Renal pelvis (tissue), 4 donors: ENCODE data around the gene CTNNA3. TPM values are rescaled to one million over a fixed set of nuclear protein-coding genes. Genes with fewer than 3 reads are reported as not detected.
A peak's percentile ranks its signal among the peaks of the same experiment; 100 is the strongest.
"Not testable (repeated sequence)": the region's sequence is repeated elsewhere in the genome, so short reads cannot be mapped to it uniquely, and the experiment has no call there.

Source experiments
- DNase-seq: peaks from one replicate; pipeline ENCODE4 v3.0.0-alpha.2; 2013
- polyA plus RNA-seq, 3 donors: library from polyadenylated mRNA; unstranded; fragments of 120-200 nt; gene quantifications; one replicate each; pipeline ENCODE4 v1.2.1, GENCODE V29; 2013; ENCODE audit not compliant: insufficient read length in 3 of 3

Gene CTNNA3
- polyA plus RNA-seq, 3 donors: 2.8 to 4.2 (median 4.1) TPM

DNA sequence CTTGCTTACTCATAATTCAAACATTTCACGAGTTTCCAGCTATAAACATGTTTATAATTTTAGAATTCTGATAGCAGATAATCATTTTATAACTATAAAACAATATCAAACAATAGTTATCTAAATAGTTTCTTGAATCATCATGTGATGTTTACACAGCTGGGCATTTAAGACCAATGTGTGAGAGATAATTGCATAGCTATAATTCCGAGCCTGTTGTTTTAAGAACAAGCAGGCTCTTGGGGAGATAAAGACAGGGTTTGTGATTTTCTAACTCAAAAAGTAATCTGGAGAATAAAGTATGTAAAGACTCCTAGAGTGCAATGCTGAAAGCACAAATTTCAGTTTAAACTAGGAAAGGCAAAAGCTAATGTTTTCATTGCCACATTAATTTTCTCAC, 439.0 kb downstream of the CTNNA3 start:
- DNase-seq: peak; percentile 10

DNA sequence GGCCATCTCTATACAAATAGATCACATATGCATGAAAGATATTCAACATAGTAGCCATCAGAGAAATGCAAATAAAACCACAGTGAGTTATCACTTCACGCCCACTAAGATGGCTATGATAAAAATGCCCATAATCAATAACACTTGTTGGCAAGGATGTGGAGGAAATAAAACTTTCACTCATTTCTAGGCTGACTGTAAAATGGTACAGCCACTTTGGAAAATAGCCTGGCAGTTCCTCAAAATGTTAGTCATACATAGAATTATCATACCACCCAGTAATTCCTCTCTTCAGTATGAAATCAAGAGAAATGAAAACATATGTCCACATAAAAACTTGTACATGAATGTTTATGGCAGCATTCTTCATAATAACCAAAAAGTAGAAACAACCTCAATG, 445.3 kb downstream of the CTNNA3 start:
- DNase-seq: no peak

DNA sequence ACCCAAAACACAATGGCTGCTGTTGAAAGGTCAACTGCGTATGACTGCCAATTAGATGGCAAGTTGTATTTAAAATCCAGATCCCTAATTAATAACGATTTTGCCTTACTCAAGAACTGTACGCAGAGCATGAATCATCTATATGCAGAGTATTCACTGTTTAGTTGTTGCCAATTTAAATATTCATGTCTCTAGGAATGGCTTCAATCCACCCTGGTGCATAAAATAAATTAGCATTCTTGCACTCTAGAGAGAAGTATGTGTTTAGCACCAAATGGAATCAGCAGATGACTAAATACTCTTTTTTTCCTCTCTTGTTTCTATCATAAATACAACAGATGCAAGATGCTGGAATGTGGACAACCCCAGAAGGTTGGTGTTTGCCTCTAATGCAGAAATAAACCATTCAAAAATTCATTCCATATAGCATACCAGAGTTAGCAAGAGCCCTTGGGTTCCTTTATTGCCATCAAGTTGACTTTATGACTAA, 449.9 kb downstream of the CTNNA3 start:
- no peak for DNase-seq

- DNase-seq: no peak
These were observed 453.5 kb downstream of the CTNNA3 start for GRCh38 chr10:67242528-67242927.

GRCh38 chr10:67241451-67241850, 454.5 kb downstream of the CTNNA3 start:
- DNase-seq: no peak

- no peak for DNase-seq
These were observed 456.0 kb downstream of the CTNNA3 start for GRCh38 chr10:67239864-67240497.

DNA sequence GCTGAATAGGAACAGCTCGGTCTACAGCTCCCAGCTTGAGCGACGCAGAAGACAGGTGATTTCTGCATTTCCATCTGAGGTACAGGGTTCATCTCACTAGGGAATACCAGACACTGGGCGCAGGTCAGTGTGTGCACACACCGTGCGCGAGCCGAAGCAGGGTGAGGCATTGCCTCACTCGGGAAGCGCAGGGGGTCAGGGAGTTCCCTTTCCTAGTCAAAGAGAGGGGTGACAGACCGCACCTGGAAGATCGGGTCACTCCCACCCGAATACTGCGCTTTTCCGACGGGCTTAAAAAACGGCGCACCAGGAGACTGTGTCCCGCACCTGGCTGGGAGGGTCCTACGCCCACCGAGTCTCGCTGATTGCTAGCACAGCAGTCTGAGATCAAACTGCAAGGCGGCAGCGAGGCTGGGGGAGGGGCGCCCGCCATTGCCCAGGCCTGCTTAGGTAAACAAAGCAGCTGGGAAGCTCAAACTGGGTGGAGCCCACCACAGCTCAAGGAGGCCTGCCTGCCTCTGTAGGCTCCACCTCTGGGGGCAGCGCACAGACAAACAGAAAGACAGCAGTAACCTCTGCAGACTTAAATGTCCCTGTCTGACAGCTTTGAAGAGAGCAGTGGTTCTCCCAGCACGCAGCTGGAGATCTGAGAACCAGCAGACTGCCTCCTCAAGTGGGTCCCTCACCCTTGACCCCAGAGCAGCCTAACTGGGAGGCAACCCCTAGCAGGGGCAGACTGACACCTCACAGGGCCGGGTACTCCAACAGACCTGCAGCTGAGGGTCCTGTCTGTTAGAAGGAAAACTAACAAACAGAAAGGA, 465.1 kb downstream of the CTNNA3 start:
- not testable (repeated sequence) for DNase-seq

DNA sequence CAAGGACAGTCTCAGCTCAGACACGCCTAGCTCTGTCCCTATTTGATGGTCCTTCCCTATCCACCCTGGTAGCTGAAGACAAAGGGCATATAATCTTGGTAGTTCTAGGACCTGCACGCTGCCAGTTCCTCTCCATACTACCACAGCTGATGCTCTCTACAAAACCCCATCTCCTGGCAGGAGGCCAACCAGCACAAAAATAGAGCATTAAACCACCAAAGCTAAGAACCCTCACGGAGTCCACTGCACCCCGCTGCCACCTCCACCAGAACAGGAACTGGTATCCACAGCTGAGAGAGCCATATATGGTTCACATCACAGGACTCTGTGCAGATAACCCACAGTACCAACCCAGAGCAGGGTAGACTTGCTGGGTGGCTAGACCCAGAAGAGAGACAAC, 470.8 kb downstream of the CTNNA3 start:
- DNase-seq: no peak

DNA sequence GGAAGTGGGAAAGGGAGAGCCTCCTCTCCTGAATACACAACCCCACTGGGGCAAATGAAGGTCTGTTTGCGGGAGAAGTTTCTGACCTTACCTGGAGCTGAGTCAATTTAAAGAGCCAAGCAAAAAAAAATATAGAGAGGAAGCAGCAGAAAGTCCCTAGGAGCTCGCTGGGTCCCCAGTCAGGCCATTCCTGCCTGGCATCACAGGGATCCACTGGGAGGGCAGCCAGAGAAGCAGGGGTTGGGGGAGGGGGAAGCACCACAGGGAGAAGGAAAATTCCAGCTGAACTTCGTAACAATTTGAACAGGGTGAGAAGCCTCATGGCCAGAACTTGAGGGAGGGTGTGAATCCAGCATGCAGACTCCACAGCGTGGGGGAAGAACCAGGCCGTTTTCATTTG, 471.4 kb downstream of the CTNNA3 start:
- DNase-seq: no peak

DNA sequence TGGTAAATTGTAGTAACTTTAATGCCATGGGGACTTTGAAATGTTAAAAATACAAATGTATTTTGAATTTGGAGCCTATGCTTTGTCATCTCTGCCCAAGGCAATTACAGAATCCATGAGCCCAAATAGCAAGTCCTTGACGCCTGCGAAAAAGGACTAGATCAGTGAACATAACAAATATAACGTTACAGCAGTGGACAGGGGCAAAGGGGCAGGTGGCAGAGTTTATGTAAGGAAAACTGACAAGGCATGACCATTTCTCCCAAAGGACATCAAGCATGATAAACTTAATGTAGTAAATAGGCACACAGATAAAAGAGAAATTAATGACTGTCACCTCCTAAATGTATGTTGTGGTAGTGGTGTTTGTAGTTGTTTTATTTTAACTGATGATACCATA, 473.1 kb downstream of the CTNNA3 start:
- peak; percentile 42 for DNase-seq

- DNase-seq: no peak
These were observed 474.0 kb downstream of the CTNNA3 start for GRCh38 chr10:67221939-67222494.

GRCh38 chr10:67211680-67212079, 484.3 kb downstream of the CTNNA3 start:
- DNase-seq: no peak

- not testable (repeated sequence) for DNase-seq
These were observed 488.1 kb downstream of the CTNNA3 start for GRCh38 chr10:67207923-67208322.

DNA sequence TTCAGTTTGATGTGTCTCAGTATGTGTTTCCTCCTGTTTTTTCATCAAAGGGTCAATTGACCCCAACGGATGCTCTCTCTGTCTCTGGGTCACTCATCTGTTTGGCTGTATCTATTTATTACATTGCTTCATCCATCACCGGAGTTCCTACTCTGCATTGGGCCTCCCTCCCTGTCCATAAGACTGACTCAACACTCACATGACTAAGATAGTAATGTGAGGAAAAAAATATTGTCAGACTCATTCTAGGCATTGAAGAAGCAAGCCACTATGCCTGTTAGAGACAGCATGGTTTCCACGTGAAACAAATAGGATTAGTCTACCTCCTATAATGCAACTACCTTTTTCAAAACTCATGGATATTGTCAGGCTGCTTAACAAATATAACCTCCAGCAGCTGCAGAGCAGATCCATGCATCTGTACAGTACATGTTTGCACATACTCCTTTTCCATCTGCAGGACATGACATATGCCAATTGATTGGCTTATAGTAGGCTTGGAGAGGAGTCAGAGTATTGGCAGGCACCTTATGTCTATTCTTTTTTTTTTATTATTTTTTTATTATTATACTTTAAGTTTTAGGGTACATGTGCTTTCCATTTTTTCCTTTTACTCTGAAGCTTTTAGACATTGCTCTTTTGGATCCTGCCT, 495.0 kb downstream of the CTNNA3 start:
- DNase-seq: no peak

GRCh38 chr10:67175354-67175753, 520.6 kb downstream of the CTNNA3 start:
- no peak for DNase-seq

GRCh38 chr10:67173787-67174186, 522.2 kb downstream of the CTNNA3 start:
- DNase-seq: no peak

- DNase-seq: no peak
These were observed 524.0 kb downstream of the CTNNA3 start for GRCh38 chr10:67171970-67172369.

- no peak for DNase-seq
These were observed 539.8 kb downstream of the CTNNA3 start for GRCh38 chr10:67156239-67156638.

- DNase-seq: no peak
These were observed 544.5 kb downstream of the CTNNA3 start for GRCh38 chr10:67151471-67151870.

GRCh38 chr10:67144530-67144929, 551.5 kb downstream of the CTNNA3 start:
- no peak for DNase-seq

GRCh38 chr10:67141300-67141699, 554.7 kb downstream of the CTNNA3 start:
- DNase-seq: no peak

DNA sequence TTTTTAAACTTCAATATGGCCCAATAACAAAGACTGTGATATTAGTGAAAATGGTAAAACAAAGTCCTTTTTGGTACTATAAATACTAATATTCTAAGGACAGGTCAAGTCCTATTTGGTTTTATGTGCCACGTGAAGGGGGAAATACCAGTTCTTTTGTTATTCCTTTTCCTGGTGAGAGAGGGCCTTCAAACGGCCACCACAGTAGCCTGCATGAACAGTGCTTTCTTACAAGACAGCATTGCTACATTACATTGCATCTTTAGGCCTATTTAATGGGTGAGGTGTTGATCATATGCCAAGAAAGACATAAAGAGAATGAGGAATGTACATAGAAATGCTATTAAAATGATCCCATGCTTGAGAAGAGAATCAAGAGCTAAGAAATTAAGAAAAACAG, 555.4 kb downstream of the CTNNA3 start:
- DNase-seq: no peak

GRCh38 chr10:67127441-67127840, 568.6 kb downstream of the CTNNA3 start:
- no peak for DNase-seq
